ENCODE data around the gene GALNT8. TPM values are rescaled to one million over a fixed set of nuclear protein-coding genes. Genes with fewer than 3 reads are reported as not detected.
A peak's percentile ranks its signal among the peaks of the same experiment; 100 is the strongest.

GALNT8 gene
- polyA plus RNA-seq, 3 donors = 0.04 TPM; not detected in 2

DNA sequence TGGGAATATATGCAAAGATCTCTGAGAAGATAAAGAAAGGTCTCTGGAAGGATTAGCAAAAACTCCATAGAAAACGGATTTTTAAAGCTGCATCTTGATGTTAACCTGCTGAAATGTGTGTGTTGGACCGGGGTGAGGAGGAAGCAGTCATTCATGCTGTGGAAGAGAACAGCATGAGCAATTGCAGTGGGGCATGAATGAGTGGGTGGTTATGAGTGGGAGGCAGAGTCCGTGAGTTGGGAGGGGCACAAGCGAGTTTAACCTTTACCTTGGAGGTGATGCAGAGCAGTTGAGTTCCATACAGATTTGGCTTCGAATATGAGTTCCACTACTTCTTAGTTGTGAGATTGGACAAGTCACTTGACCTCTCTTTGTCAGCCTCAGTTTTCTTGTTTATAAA is 29.4 kb upstream of the GALNT8 start:
- Histone ChIP-seq H3K9me3 (replicated peaks in 1 of 2; ENCODE audit: control insufficient read depth in 1 of 2, insufficient read depth in 1 of 2, low read length in 2 of 2) (no peaks in the 10 kb centered on the region), H3K36me3 (replicated peaks in 1 of 2; ENCODE audit: control insufficient read depth in 1 of 2, insufficient read depth in 2 of 2, low read length in 2 of 2) (peaks cover 33 to 68% of the 10 kb centered on the region in 2 donors), H3K27ac (ENCODE audit: low read depth in 1 of 2, low read length in 2 of 2) (no peak overlapping the region), H3K27me3 (ENCODE audit: control insufficient read depth in 2 of 2, insufficient read depth in 2 of 2, low read length in 2 of 2) (no peaks in the 10 kb centered on the region), H3K9ac (ENCODE audit: insufficient read depth, low read length, poor library complexity, severe bottlenecking) (no peak overlapping the region), H3K4me1 (ENCODE audit: control insufficient read depth in 1 of 2, insufficient read depth in 2 of 2, low read length in 2 of 2) (no peaks in the 10 kb centered on the region), H3K4me2 (replicated peaks; ENCODE audit: extremely low read depth, low read length, poor library complexity, severe bottlenecking) (no peak overlapping the region), H2AFZ (ENCODE audit: insufficient read depth, low read depth, low read length, poor library complexity, severe bottlenecking) (no peak overlapping the region), H3K79me2 (ENCODE audit: insufficient read depth, low read length) (no peaks in the 10 kb centered on the region), H4K20me1 (ENCODE audit: insufficient read depth, low read length) (no peaks in the 10 kb centered on the region), H3K4me3 (replicated peaks in 1 of 3; ENCODE audit: low read depth in 2 of 3, low read length in 3 of 3) (no peak overlapping the region)
- Mint-ChIP-seq H3K4me1 (no peaks in the 10 kb centered on the region), H3K27ac (peak overlapping the region in 1 of 7 donors; percentile 3), H3K9me3 (peaks cover 0 to 9% (median 1%) of the 10 kb centered on the region in 7 donors), H3K27me3 (ENCODE audit: low read depth in 3 of 3) (peaks cover 0 to 1% (median 0%) of the 10 kb centered on the region in 3 donors), H3K36me3 (peaks cover 50 to 69% of the 10 kb centered on the region in 2 donors), H3K4me3 (no peak overlapping the region)
- WGBS (ENCODE audit: insufficient coverage) = 100% methylated on average over 5 of the region's 5 CpGs
- TF ChIP-seq, protein P1, sequence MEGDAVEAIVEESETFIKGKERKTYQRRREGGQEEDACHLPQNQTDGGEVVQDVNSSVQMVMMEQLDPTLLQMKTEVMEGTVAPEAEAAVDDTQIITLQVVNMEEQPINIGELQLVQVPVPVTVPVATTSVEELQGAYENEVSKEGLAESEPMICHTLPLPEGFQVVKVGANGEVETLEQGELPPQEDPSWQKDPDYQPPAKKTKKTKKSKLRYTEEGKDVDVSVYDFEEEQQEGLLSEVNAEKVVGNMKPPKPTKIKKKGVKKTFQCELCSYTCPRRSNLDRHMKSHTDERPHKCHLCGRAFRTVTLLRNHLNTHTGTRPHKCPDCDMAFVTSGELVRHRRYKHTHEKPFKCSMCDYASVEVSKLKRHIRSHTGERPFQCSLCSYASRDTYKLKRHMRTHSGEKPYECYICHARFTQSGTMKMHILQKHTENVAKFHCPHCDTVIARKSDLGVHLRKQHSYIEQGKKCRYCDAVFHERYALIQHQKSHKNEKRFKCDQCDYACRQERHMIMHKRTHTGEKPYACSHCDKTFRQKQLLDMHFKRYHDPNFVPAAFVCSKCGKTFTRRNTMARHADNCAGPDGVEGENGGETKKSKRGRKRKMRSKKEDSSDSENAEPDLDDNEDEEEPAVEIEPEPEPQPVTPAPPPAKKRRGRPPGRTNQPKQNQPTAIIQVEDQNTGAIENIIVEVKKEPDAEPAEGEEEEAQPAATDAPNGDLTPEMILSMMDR (IDR thresholded peaks at IDR 0.05) = no peak
- DNase-seq = no peak
- intact Hi-C loops (cut with micrococcal nuclease) = no loop called here

DNA sequence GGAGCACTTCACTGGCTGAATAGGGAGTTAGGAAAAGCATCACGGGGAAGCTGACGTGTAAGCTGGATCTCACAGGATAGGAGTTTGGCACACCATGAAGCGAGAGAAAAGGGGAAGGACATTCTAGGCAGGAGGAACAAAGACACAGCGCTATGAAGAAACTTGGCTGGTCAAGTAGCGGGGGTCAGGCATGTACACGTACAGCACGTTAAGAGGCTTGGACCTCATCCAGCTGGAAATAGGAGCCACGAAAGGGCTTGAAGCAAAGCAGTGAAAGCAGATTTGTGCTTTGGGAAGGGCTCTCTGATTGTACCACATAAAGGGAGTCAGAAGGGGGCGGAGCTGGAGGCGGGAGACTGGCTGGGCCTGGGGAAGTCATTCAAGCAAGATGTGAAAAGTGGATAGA is 19.6 kb upstream of the GALNT8 start:
- Histone ChIP-seq H4K20me1 (ENCODE audit: insufficient read depth, low read length) (no peaks in the 10 kb centered on the region), H3K27me3 (ENCODE audit: control insufficient read depth in 2 of 2, insufficient read depth in 2 of 2, low read length in 2 of 2) (peaks cover 0 to 6% of the 10 kb centered on the region in 2 donors), H3K27ac (ENCODE audit: low read depth in 1 of 2, low read length in 2 of 2) (no peak overlapping the region), H3K9ac (ENCODE audit: insufficient read depth, low read length, poor library complexity, severe bottlenecking) (no peak overlapping the region), H3K79me2 (ENCODE audit: insufficient read depth, low read length) (no peaks in the 10 kb centered on the region), H3K4me2 (replicated peaks; ENCODE audit: extremely low read depth, low read length, poor library complexity, severe bottlenecking) (no peak overlapping the region), H2AFZ (ENCODE audit: insufficient read depth, low read depth, low read length, poor library complexity, severe bottlenecking) (no peak overlapping the region), H3K36me3 (replicated peaks in 1 of 2; ENCODE audit: control insufficient read depth in 1 of 2, insufficient read depth in 2 of 2, low read length in 2 of 2) (peaks cover 0 to 7% of the 10 kb centered on the region in 2 donors), H3K4me3 (replicated peaks in 1 of 3; ENCODE audit: low read depth in 2 of 3, low read length in 3 of 3) (no peak overlapping the region), H3K4me1 (ENCODE audit: control insufficient read depth in 1 of 2, insufficient read depth in 2 of 2, low read length in 2 of 2) (no peaks in the 10 kb centered on the region), H3K9me3 (replicated peaks in 1 of 2; ENCODE audit: control insufficient read depth in 1 of 2, insufficient read depth in 1 of 2, low read length in 2 of 2) (no peaks in the 10 kb centered on the region)
- Mint-ChIP-seq H3K9me3 (peaks cover 0 to 7% (median 0%) of the 10 kb centered on the region in 7 donors), H3K27me3 (ENCODE audit: low read depth in 3 of 3) (peaks cover 2 to 5% (median 3%) of the 10 kb centered on the region in 3 donors), H3K27ac (no peak overlapping the region), H3K36me3 (peaks cover 9 to 19% of the 10 kb centered on the region in 2 donors), H3K4me1 (no peaks in the 10 kb centered on the region), H3K4me3 (no peak overlapping the region)
- intact Hi-C loops (cut with micrococcal nuclease) = no loop called here
- TF ChIP-seq, protein P1 (IDR thresholded peaks at IDR 0.05) = no peak
- DNase-seq = no peak
- 68% methylated on average over 10 of the region's 10 CpGs for WGBS (ENCODE audit: insufficient coverage)
